Measurements from ENCODE around the gene SLC7A5. TPM values are rescaled to one million over a fixed set of nuclear protein-coding genes. Genes with fewer than 3 reads are reported as not detected.

SLC7A5 gene
- total RNA-seq, 4 donors from 2014 or later = 3.1 to 10.4 (median 6.0) TPM

DNA sequence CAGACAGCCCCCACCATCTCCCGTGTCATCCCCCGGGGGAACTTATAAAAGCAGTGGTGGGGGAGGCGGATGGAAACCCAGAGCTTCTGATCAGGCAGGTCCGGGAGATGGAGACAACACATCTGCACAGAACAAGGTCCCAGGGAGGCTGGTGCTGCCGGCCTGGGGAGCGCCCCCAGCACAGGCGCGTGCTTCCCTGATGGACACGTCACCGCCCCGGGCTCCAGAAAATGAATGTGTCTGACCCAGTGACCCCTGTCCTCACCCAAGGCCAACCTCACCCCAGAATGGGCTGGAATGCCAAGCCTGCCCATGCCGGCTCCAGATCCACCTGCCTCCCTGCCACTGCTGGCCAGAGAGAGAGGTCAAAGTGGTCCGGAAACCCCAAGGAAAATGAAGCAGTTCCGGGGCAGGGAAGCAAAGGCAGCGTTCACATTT, 12.5 kb downstream of the SLC7A5 start:
- 80% methylated on average over 1 of the region's 15 CpGs; no CpG with 5 or more reads in 1 of the 2 donors for WGBS, 2 donors (ENCODE audit: low coverage in 1 of 2)
- no peaks in the 10 kb centered on the region for H3K9me3 ChIP-seq
- ATAC-seq = no peak
- H3K4me1 ChIP-seq = peaks cover 0 to 100% (median 27%) of the 10 kb centered on the region in 3 donors
- no peaks in the 10 kb centered on the region for H3K36me3 ChIP-seq
- H3K27ac ChIP-seq = peak overlapping the region; percentile 4 to 84 (median 81)
- no peaks in the 10 kb centered on the region for H3K27me3 ChIP-seq
- TF ChIP-seq EP300 (IDR thresholded peaks at IDR 0.05) = no peak
- TF ChIP-seq, protein P1, sequence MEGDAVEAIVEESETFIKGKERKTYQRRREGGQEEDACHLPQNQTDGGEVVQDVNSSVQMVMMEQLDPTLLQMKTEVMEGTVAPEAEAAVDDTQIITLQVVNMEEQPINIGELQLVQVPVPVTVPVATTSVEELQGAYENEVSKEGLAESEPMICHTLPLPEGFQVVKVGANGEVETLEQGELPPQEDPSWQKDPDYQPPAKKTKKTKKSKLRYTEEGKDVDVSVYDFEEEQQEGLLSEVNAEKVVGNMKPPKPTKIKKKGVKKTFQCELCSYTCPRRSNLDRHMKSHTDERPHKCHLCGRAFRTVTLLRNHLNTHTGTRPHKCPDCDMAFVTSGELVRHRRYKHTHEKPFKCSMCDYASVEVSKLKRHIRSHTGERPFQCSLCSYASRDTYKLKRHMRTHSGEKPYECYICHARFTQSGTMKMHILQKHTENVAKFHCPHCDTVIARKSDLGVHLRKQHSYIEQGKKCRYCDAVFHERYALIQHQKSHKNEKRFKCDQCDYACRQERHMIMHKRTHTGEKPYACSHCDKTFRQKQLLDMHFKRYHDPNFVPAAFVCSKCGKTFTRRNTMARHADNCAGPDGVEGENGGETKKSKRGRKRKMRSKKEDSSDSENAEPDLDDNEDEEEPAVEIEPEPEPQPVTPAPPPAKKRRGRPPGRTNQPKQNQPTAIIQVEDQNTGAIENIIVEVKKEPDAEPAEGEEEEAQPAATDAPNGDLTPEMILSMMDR (IDR thresholded peaks at IDR 0.05) = no peak
- no peak for TF ChIP-seq POLR2A (IDR thresholded peaks at IDR 0.05)
- no peak for TF ChIP-seq POLR2AphosphoS5 (IDR thresholded peaks at IDR 0.05)
- no peak overlapping the region for H3K4me3 ChIP-seq

DNA sequence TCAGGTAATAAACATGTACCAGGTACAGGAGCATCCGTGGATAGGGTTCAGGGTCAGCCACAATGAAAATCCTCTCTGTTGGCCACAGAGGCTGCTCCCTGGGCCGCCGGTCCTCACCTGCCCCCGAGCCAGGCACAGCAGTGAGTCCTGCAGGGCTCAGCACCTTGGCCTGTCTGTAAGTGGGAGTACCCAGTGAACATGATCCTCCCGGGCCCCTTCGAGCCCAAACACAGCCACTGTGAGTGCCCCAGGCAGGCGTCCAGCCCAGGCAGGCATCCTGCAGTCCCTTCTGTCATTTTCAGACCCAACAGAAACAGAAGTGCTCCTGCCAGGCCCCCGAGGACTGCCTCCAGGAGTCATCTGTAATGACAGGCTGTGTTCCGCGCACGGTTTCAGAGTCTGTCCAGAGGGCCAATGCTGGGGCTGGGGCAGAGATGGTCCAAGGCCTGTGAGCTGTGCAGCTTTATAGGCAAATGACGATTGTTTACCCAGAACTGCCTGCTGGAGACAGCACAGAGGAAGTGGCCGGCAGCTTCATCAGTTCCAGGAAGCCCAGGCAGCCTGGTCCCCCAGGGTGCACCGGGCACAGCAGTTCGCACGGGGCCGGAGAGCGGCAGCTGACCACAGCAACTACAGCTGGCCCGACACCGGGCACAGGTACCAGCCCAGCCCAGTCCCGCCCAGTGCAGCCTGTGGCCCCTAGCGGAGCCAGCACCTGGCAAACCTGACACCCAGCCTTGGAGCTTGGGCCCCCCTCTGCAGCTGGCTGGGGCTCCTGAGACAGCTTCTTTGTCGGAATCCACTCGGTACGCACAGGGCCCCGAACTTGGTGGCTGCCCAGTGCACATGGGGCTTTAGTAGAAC, 13.2 kb downstream of the SLC7A5 start:
- Histone ChIP-seq H3K4me1 (peaks cover 0 to 95% (median 27%) of the 10 kb centered on the region in 3 donors), H3K27me3 (no peaks in the 10 kb centered on the region), H3K9me3 (no peaks in the 10 kb centered on the region), H3K27ac (peak overlapping the region; percentile 10 to 84 (median 81)), H3K4me3 (no peak overlapping the region), H3K36me3 (peaks cover 0 to 6% of the 10 kb centered on the region in 2 donors)
- ATAC-seq = no peak
- TF ChIP-seq POLR2A (IDR thresholded peaks at IDR 0.05) = no peak
- peak; percentile 59 for TF ChIP-seq POLR2AphosphoS5 (IDR thresholded peaks at IDR 0.05)
- TF ChIP-seq EP300 (IDR thresholded peaks at IDR 0.05) = no peak
- TF ChIP-seq, protein P1 (IDR thresholded peaks at IDR 0.05) = no peak
- no CpG with 5 or more reads among the region's 26 CpGs for WGBS, 2 donors (ENCODE audit: low coverage in 1 of 2)

DNA sequence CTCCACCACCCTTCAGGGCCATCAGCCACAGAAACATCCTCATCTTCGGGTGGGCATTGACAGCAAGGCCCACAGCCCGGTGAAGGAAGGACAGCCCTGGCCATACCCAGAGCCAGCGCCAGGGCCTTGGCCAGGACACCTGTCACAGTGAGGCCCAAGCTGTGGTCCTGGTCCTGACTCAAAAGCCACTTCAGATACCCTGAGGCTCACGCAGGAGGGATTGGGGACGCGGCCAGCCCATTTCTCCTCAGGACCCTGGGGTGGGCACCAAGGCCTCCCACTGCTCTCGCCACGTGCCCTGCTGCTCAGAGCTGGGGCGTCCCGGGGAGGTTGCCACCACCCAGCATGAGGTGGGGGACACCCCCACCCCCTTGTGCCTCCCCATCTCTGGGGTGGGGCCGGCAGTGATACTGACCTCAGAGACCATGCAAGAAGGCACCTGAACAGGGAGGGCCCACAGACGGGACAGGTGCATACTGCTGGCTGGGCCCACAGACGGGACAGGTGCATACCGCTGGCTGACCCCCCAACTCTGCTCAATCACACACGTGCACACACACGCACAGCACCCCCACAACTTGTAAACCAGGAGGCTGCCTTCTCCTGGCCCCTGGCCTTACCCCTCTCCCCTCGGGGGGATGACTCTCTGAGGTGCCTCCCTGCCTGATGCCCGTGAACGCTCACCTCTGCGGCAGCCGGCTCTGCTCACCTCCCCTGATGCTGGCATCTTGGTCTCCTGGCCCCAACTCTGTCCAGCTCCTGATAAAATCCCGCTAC, 14.2 kb downstream of the SLC7A5 start:
- TF ChIP-seq POLR2AphosphoS5 (IDR thresholded peaks at IDR 0.05) = no peak
- TF ChIP-seq POLR2A (IDR thresholded peaks at IDR 0.05) = no peak
- TF ChIP-seq, protein P1 (IDR thresholded peaks at IDR 0.05) = no peak
- no peak for TF ChIP-seq EP300 (IDR thresholded peaks at IDR 0.05)
- no peak overlapping the region for H3K4me3 ChIP-seq
- H3K36me3 ChIP-seq = peaks cover 0 to 15% of the 10 kb centered on the region in 2 donors
- H3K27ac ChIP-seq = peak overlapping the region; percentile 40 to 84 (median 81)
- H3K4me1 ChIP-seq = peaks cover 0 to 91% (median 23%) of the 10 kb centered on the region in 3 donors
- WGBS, 2 donors (ENCODE audit: low coverage in 1 of 2) = 79% methylated on average over 6 of the region's 22 CpGs; no CpG with 5 or more reads in 1 of the 2 donors
- no peaks in the 10 kb centered on the region for H3K27me3 ChIP-seq
- ATAC-seq = no peak
- no peaks in the 10 kb centered on the region for H3K9me3 ChIP-seq

DNA sequence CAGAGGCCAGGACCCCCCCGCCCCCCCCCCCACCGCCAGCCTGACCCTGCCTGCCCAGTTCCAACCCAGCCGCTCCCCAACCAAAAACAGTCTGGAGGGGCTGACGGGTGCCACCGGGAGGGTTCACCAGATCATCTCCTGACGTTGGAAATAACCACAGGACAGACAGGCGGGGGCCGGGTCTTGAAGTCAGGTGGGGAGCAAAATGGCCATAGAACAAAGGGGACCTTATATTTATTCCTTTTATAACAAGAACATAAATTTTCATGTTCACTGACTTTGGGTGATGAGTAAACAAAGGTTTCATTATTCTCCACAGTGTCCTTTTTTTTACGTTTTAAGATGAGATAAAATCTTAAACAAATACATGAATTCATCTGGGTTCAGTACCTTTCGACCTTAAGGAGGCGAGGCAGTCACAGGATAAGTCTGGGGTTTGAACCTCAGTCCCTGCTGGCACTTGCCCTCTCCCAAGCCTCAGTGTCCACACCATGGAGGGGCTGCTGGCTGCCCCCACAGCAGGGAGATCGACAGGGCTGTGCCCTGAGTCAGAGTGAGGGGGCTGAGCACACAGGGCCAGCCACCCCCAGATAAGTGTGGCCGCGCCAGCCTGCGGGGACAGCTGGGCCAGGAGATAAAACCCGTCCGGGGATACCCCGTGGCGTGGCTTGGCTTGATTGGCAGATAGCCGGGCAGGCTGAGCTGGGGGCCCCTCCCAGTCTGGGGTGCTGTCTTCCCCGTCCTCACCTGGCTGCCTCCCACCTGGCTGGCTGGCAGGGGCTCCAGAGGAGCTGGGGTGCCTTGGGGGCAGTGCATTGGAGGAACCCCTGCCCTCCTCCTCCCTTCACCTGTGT, 15.0 kb downstream of the SLC7A5 start:
- H3K27ac ChIP-seq = peak overlapping the region; percentile 40 to 84 (median 81)

More for the DNA sequence above, 15.0 kb downstream of the SLC7A5 start:
- Histone ChIP-seq H3K4me3 (peak overlapping the region; percentile 2 to 43), H3K36me3 (peaks cover 0 to 18% of the 10 kb centered on the region in 2 donors), H3K27me3 (no peaks in the 10 kb centered on the region), H3K9me3 (no peaks in the 10 kb centered on the region), H3K4me1 (peaks cover 0 to 88% (median 24%) of the 10 kb centered on the region in 3 donors)
- peak in 1 of 2 donors; percentile 11 for TF ChIP-seq POLR2A (IDR thresholded peaks at IDR 0.05)
- TF ChIP-seq, protein P1 (IDR thresholded peaks at IDR 0.05) = no peak
- WGBS, 2 donors (ENCODE audit: low coverage in 1 of 2) = 43 to 44% methylated on average over 3 to 4 of the region's 21 CpGs
- ATAC-seq = no peak
